SK-N-SH (cell line): ENCODE results near the gene RARB.

Experiments
- EP300 ChIP-seq, 2 experiments: IDR thresholded peaks; 2 replicates each; pipeline versions ENCODE4 v1.4.0 to v1.6.1; 2012; ENCODE audit warnings: borderline replicate concordance in 1 of 2, low read depth in 1 of 2, low read length in 1 of 2
- JUND ChIP-seq: IDR thresholded peaks from 2 replicates; pipeline ENCODE4 v1.4.0; 2012
- MEF2A ChIP-seq: IDR thresholded peaks from 2 replicates; pipeline ENCODE4 v1.4.0; 2012; ENCODE audit warnings: low read depth, borderline replicate concordance
- POLR2AphosphoS5 ChIP-seq: IDR thresholded peaks from 2 replicates; pipeline ENCODE4 v1.6.1; 2012; ENCODE audit warnings: low read depth, low read length
- RAD21 ChIP-seq: IDR thresholded peaks from 2 replicates; pipeline ENCODE4 v1.6.1; 2012; ENCODE audit warnings: mild to moderate bottlenecking, low read length
- RXRA ChIP-seq: IDR thresholded peaks from 2 replicates; pipeline ENCODE4 v1.4.0; 2012; ENCODE audit warnings: low read depth, mild to moderate bottlenecking, borderline replicate concordance
- TAF1 ChIP-seq: IDR thresholded peaks from 2 replicates; pipeline ENCODE4 v1.6.1; 2012; ENCODE audit warnings: low read depth, mild to moderate bottlenecking, low read length, moderate library complexity, borderline replicate concordance
- YY1 ChIP-seq: IDR thresholded peaks from 2 replicates; pipeline ENCODE4 v1.4.0; 2012; ENCODE audit warnings: low read depth, mild to moderate bottlenecking
- TF ChIP-seq, protein P1 (sequence below): IDR thresholded peaks from 2 replicates; pipeline ENCODE4 v1.6.1; 2012; ENCODE audit warnings: mild to moderate bottlenecking, low read depth, low read length, moderate library complexity
- TF ChIP-seq, protein P2 (sequence below): fragments of 200-600 bp; sonication (generic); IDR thresholded peaks from 2 replicates; pipeline ENCODE4 v1.6.1; 2017; ENCODE audit warnings: antibody characterized with exemption, mild to moderate bottlenecking, moderate library complexity

DNA sequence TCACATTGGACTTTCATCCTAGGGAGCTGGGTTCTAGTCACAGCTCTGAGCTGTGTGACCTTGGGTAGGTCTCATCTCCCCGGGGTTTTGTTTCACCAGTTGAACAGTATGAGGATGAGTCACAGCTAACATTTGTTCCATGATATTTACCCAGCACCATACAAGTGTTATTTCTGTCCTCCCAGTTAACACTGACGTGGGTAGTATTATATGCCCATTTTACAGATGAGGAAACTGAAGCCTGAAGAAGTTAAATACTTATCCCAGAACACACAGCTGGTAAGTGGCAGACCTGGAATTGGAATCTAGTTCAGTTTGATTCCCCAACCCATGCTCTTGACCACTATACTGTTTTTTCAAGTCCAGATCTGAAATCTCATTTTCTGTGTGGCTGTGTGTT, 908 bp upstream of the RARB start:
- TF ChIP-seq, protein P1, sequence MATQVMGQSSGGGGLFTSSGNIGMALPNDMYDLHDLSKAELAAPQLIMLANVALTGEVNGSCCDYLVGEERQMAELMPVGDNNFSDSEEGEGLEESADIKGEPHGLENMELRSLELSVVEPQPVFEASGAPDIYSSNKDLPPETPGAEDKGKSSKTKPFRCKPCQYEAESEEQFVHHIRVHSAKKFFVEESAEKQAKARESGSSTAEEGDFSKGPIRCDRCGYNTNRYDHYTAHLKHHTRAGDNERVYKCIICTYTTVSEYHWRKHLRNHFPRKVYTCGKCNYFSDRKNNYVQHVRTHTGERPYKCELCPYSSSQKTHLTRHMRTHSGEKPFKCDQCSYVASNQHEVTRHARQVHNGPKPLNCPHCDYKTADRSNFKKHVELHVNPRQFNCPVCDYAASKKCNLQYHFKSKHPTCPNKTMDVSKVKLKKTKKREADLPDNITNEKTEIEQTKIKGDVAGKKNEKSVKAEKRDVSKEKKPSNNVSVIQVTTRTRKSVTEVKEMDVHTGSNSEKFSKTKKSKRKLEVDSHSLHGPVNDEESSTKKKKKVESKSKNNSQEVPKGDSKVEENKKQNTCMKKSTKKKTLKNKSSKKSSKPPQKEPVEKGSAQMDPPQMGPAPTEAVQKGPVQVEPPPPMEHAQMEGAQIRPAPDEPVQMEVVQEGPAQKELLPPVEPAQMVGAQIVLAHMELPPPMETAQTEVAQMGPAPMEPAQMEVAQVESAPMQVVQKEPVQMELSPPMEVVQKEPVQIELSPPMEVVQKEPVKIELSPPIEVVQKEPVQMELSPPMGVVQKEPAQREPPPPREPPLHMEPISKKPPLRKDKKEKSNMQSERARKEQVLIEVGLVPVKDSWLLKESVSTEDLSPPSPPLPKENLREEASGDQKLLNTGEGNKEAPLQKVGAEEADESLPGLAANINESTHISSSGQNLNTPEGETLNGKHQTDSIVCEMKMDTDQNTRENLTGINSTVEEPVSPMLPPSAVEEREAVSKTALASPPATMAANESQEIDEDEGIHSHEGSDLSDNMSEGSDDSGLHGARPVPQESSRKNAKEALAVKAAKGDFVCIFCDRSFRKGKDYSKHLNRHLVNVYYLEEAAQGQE, result no peak
- TF ChIP-seq TAF1 (no peak), EP300 (IDR thresholded peaks at IDR 0.05; ENCODE audit: borderline replicate concordance in 1 of 2, low read depth in 1 of 2, low read length in 1 of 2) (no peak), RXRA (no peak), JUND (no peak), YY1 (no peak), MEF2A (no peak), RAD21 (no peak), POLR2AphosphoS5 (no peak)
- TF ChIP-seq, protein P2, sequence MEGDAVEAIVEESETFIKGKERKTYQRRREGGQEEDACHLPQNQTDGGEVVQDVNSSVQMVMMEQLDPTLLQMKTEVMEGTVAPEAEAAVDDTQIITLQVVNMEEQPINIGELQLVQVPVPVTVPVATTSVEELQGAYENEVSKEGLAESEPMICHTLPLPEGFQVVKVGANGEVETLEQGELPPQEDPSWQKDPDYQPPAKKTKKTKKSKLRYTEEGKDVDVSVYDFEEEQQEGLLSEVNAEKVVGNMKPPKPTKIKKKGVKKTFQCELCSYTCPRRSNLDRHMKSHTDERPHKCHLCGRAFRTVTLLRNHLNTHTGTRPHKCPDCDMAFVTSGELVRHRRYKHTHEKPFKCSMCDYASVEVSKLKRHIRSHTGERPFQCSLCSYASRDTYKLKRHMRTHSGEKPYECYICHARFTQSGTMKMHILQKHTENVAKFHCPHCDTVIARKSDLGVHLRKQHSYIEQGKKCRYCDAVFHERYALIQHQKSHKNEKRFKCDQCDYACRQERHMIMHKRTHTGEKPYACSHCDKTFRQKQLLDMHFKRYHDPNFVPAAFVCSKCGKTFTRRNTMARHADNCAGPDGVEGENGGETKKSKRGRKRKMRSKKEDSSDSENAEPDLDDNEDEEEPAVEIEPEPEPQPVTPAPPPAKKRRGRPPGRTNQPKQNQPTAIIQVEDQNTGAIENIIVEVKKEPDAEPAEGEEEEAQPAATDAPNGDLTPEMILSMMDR, result no peak
